ENCODE data around the gene PRPF19.

The PRPF19 gene

GRCh38 chr11:60866911-60867870, 39.2 kb downstream of the PRPF19 start, which contains the start of gene ZP1:
TSS of gene ZP1 (plus strand) at chr11:60867542. CDS start at chr11:60867562, 20 bp downstream.
- no peak within 1 kb of the TSS for H2AFZ ChIP-seq (ENCODE audit: low read length, unreplicated experiment)
- H3K4me3 ChIP-seq (ENCODE audit: low read depth, low read length): no peak within 1 kb of the TSS
- H3K4me1 ChIP-seq (ENCODE audit: control insufficient read depth, insufficient read depth, low read length, unreplicated experiment): peaks cover 9% of the 10 kb centered on the region
- H3K27ac ChIP-seq (ENCODE audit: low read depth, low read length): no peak within 1 kb of the TSS
- H3K36me3 ChIP-seq (ENCODE audit: insufficient read depth, low read length): no peaks in the 10 kb centered on the region
- H3K79me2 ChIP-seq (ENCODE audit: control insufficient read depth, insufficient read depth, low read length, unreplicated experiment): no peaks in the 10 kb centered on the region
- no peaks in the 10 kb centered on the region for H3K27me3 ChIP-seq (ENCODE audit: insufficient read depth, low read length)

- H3K27ac ChIP-seq (ENCODE audit: low read depth, low read length): no peak overlapping the region
- H3K36me3 ChIP-seq (ENCODE audit: insufficient read depth, low read length): no peaks in the 10 kb centered on the region
- no peaks in the 10 kb centered on the region for H3K79me2 ChIP-seq (ENCODE audit: control insufficient read depth, insufficient read depth, low read length, unreplicated experiment)
- H3K27me3 ChIP-seq (ENCODE audit: insufficient read depth, low read length): no peaks in the 10 kb centered on the region
- no peaks in the 10 kb centered on the region for H3K4me1 ChIP-seq (ENCODE audit: control insufficient read depth, insufficient read depth, low read length, unreplicated experiment)
- no peak overlapping the region for H3K4me3 ChIP-seq (ENCODE audit: low read depth, low read length)
- H2AFZ ChIP-seq (ENCODE audit: low read length, unreplicated experiment): no peak overlapping the region
Observed at GRCh38 chr11:60864856-60865513, 41.4 kb downstream of the PRPF19 start.

GRCh38 chr11:60863550-60864521, 42.5 kb downstream of the PRPF19 start:
- Histone ChIP-seq H3K4me3 (ENCODE audit: low read depth, low read length) (no peak overlapping the region), H3K27me3 (ENCODE audit: insufficient read depth, low read length) (no peaks in the 10 kb centered on the region), H3K79me2 (ENCODE audit: control insufficient read depth, insufficient read depth, low read length, unreplicated experiment) (no peaks in the 10 kb centered on the region)

GRCh38 chr11:60862171-60862570, 44.2 kb downstream of the PRPF19 start:
- Histone ChIP-seq H3K27ac (ENCODE audit: low read depth, low read length) (no peak overlapping the region), H3K4me1 (ENCODE audit: control insufficient read depth, insufficient read depth, low read length, unreplicated experiment) (peaks cover 14% of the 10 kb centered on the region), H3K79me2 (ENCODE audit: control insufficient read depth, insufficient read depth, low read length, unreplicated experiment) (no peaks in the 10 kb centered on the region), H3K27me3 (ENCODE audit: insufficient read depth, low read length) (no peaks in the 10 kb centered on the region), H3K36me3 (ENCODE audit: insufficient read depth, low read length) (no peaks in the 10 kb centered on the region), H3K4me3 (ENCODE audit: low read depth, low read length) (no peak overlapping the region), H2AFZ (ENCODE audit: low read length, unreplicated experiment) (no peak overlapping the region)

More at GRCh38 chr11:60863550-60864521, 42.5 kb downstream of the PRPF19 start:
- peaks cover under 1% of the 10 kb centered on the region for H3K4me1 ChIP-seq (ENCODE audit: control insufficient read depth, insufficient read depth, low read length, unreplicated experiment)
- H2AFZ ChIP-seq (ENCODE audit: low read length, unreplicated experiment): no peak overlapping the region
- H3K36me3 ChIP-seq (ENCODE audit: insufficient read depth, low read length): no peaks in the 10 kb centered on the region
- no peak overlapping the region for H3K27ac ChIP-seq (ENCODE audit: low read depth, low read length)

- Histone ChIP-seq H3K27me3 (ENCODE audit: insufficient read depth, low read length) (no peaks in the 10 kb centered on the region), H3K4me3 (ENCODE audit: low read depth, low read length) (no peak overlapping the region), H3K4me1 (ENCODE audit: control insufficient read depth, insufficient read depth, low read length, unreplicated experiment) (peaks cover 14% of the 10 kb centered on the region), H3K36me3 (ENCODE audit: insufficient read depth, low read length) (no peaks in the 10 kb centered on the region), H3K27ac (ENCODE audit: low read depth, low read length) (no peak overlapping the region), H3K79me2 (ENCODE audit: control insufficient read depth, insufficient read depth, low read length, unreplicated experiment) (no peaks in the 10 kb centered on the region), H2AFZ (ENCODE audit: low read length, unreplicated experiment) (no peak overlapping the region)
Observed at GRCh38 chr11:60860943-60861342, 45.4 kb downstream of the PRPF19 start.

GRCh38 chr11:60859616-60860250, 46.7 kb downstream of the PRPF19 start:
- peaks cover 14% of the 10 kb centered on the region for H3K4me1 ChIP-seq (ENCODE audit: control insufficient read depth, insufficient read depth, low read length, unreplicated experiment)
- no peak overlapping the region for H3K27ac ChIP-seq (ENCODE audit: low read depth, low read length)
- no peaks in the 10 kb centered on the region for H3K27me3 ChIP-seq (ENCODE audit: insufficient read depth, low read length)
- H3K4me3 ChIP-seq (ENCODE audit: low read depth, low read length): no peak overlapping the region
- H2AFZ ChIP-seq (ENCODE audit: low read length, unreplicated experiment): no peak overlapping the region
- H3K36me3 ChIP-seq (ENCODE audit: insufficient read depth, low read length): no peaks in the 10 kb centered on the region
- no peaks in the 10 kb centered on the region for H3K79me2 ChIP-seq (ENCODE audit: control insufficient read depth, insufficient read depth, low read length, unreplicated experiment)

- Histone ChIP-seq H3K27ac (ENCODE audit: low read depth, low read length) (no peak overlapping the region), H3K36me3 (ENCODE audit: insufficient read depth, low read length) (no peaks in the 10 kb centered on the region), H3K79me2 (ENCODE audit: control insufficient read depth, insufficient read depth, low read length, unreplicated experiment) (no peaks in the 10 kb centered on the region), H3K4me1 (ENCODE audit: control insufficient read depth, insufficient read depth, low read length, unreplicated experiment) (peaks cover 14% of the 10 kb centered on the region), H2AFZ (ENCODE audit: low read length, unreplicated experiment) (no peak overlapping the region), H3K4me3 (ENCODE audit: low read depth, low read length) (no peak overlapping the region), H3K27me3 (ENCODE audit: insufficient read depth, low read length) (no peaks in the 10 kb centered on the region)
Observed at GRCh38 chr11:60858731-60859464, 47.5 kb downstream of the PRPF19 start.

- H2AFZ ChIP-seq (ENCODE audit: low read length, unreplicated experiment): no peak overlapping the region
- no peak overlapping the region for H3K4me3 ChIP-seq (ENCODE audit: low read depth, low read length)
- H3K79me2 ChIP-seq (ENCODE audit: control insufficient read depth, insufficient read depth, low read length, unreplicated experiment): no peaks in the 10 kb centered on the region
- no peak overlapping the region for H3K27ac ChIP-seq (ENCODE audit: low read depth, low read length)
- H3K36me3 ChIP-seq (ENCODE audit: insufficient read depth, low read length): no peaks in the 10 kb centered on the region
- no peaks in the 10 kb centered on the region for H3K27me3 ChIP-seq (ENCODE audit: insufficient read depth, low read length)
- peaks cover 14% of the 10 kb centered on the region for H3K4me1 ChIP-seq (ENCODE audit: control insufficient read depth, insufficient read depth, low read length, unreplicated experiment)
Observed at GRCh38 chr11:60858236-60858635, 48.1 kb downstream of the PRPF19 start.

- no peak overlapping the region for H3K4me3 ChIP-seq (ENCODE audit: low read depth, low read length)
- peaks cover 14% of the 10 kb centered on the region for H3K4me1 ChIP-seq (ENCODE audit: control insufficient read depth, insufficient read depth, low read length, unreplicated experiment)
- no peaks in the 10 kb centered on the region for H3K79me2 ChIP-seq (ENCODE audit: control insufficient read depth, insufficient read depth, low read length, unreplicated experiment)
- H3K27ac ChIP-seq (ENCODE audit: low read depth, low read length): peak overlapping the region; percentile 33; the same call in 1 of the 2 replicates
- H3K36me3 ChIP-seq (ENCODE audit: insufficient read depth, low read length): no peaks in the 10 kb centered on the region
- no peaks in the 10 kb centered on the region for H3K27me3 ChIP-seq (ENCODE audit: insufficient read depth, low read length)
- no peak overlapping the region for H2AFZ ChIP-seq (ENCODE audit: low read length, unreplicated experiment)
Observed at GRCh38 chr11:60857378-60858232, 48.8 kb downstream of the PRPF19 start.

Data from ACC112 (cell line).